SK-N-SH treated with all-trans-retinoic acid at 6 μM for 48 hours (cell line): ENCODE results near the gene PPM1B.

Experiments used
- ATAC-seq: fragments of 200-7000 bp; cut with Tn5 transposase; 3 replicates; pipeline ENCODE4 v1.9.1; 2020; ENCODE audit warnings: mild to moderate bottlenecking, moderate library complexity
- BACH2 ChIP-seq: fragments of 250-450 bp; sonication (Bioruptor Pico); IDR thresholded peaks from 2 replicates; pipeline ENCODE4 v1.9.0; 2021; ENCODE audit warnings: mild to moderate bottlenecking, borderline replicate concordance
- ESRRG ChIP-seq: fragments of 250-450 bp; sonication (Bioruptor Pico); IDR thresholded peaks from 2 replicates; pipeline ENCODE4 v1.6.1; 2021; ENCODE audit warnings: mild to moderate bottlenecking
- GLIS3 ChIP-seq: fragments of 250-450 bp; sonication (Bioruptor Pico); IDR thresholded peaks from 2 replicates; pipeline ENCODE4 v1.5.0; 2020; ENCODE audit warnings: mild to moderate bottlenecking, moderate library complexity
- ISL1 ChIP-seq: fragments of 250-450 bp; sonication (Bioruptor Pico); IDR thresholded peaks from 2 replicates; pipeline ENCODE4 v2.1.2; 2022; ENCODE audit warnings: mild to moderate bottlenecking, moderate library complexity
- PPARA ChIP-seq: fragments of 250-450 bp; sonication (Bioruptor Pico); IDR thresholded peaks from 2 replicates; pipeline ENCODE4 v1.5.0; 2020; ENCODE audit warnings: mild to moderate bottlenecking, borderline replicate concordance
- RARB ChIP-seq: fragments of 250-450 bp; sonication (Bioruptor Pico); IDR thresholded peaks from 2 replicates; pipeline ENCODE4 v1.8.0; 2021; ENCODE audit warnings: mild to moderate bottlenecking, moderate library complexity
- SNAI2 ChIP-seq: fragments of 250-450 bp; sonication (Bioruptor Pico); IDR thresholded peaks from 2 replicates; pipeline ENCODE4 v1.5.0; 2020; ENCODE audit warnings: mild to moderate bottlenecking, moderate library complexity
- TCF4 ChIP-seq: fragments of 250-450 bp; sonication (Bioruptor Pico); IDR thresholded peaks from 2 replicates; pipeline ENCODE4 v1.8.0; 2021; ENCODE audit warnings: mild to moderate bottlenecking, moderate library complexity, borderline replicate concordance
- TOX ChIP-seq: fragments of 250-450 bp; sonication (Bioruptor Pico); IDR thresholded peaks from 2 replicates; pipeline ENCODE4 v1.8.0; 2021; ENCODE audit warnings: mild to moderate bottlenecking, moderate library complexity, borderline replicate concordance
- ZC3H10 ChIP-seq: fragments of 250-450 bp; sonication (Bioruptor Pico); IDR thresholded peaks from 2 replicates; pipeline ENCODE4 v1.5.1; 2021; ENCODE audit warnings: mild to moderate bottlenecking, moderate library complexity
- ZFP3 ChIP-seq: fragments of 250-450 bp; sonication (Bioruptor Pico); IDR thresholded peaks from 2 replicates; pipeline ENCODE4 v1.5.0; 2020; ENCODE audit warnings: mild to moderate bottlenecking, moderate library complexity
- ZFP30 ChIP-seq: fragments of 450-650 bp; formaldehyde crosslinking; IDR thresholded peaks from 2 replicates; pipeline ENCODE4 v1.5.0; 2022; ENCODE audit warnings: mild to moderate bottlenecking, moderate library complexity
- ZNF565 ChIP-seq: fragments of 450-650 bp; formaldehyde crosslinking; conservative IDR thresholded peaks from 2 replicates; pipeline ENCODE4 v1.5.0; 2020; ENCODE audit warnings: low read depth, mild to moderate bottlenecking, moderate library complexity
- ZNF8 ChIP-seq: fragments of 450-650 bp; formaldehyde crosslinking; IDR thresholded peaks from 2 replicates; pipeline ENCODE4 v1.5.0; 2020; ENCODE audit warnings: mild to moderate bottlenecking, moderate library complexity
- TF ChIP-seq, protein P1 (sequence below): fragments of 250-450 bp; sonication (Bioruptor Pico); IDR thresholded peaks from 2 replicates; pipeline ENCODE4 v1.8.0; 2021; ENCODE audit warnings: low read depth, mild to moderate bottlenecking, moderate library complexity, borderline replicate concordance
- TF ChIP-seq, protein P2 (sequence below): fragments of 250-450 bp; sonication (Bioruptor Pico); IDR thresholded peaks from 2 replicates; pipeline ENCODE4 v1.5.0; 2020; ENCODE audit warnings: mild to moderate bottlenecking, moderate library complexity
- TF ChIP-seq, protein P3 (sequence below): fragments of 250-450 bp; sonication (Bioruptor Pico); IDR thresholded peaks from 2 replicates; pipeline ENCODE4 v1.5.1; 2020; ENCODE audit warnings: low read depth, mild to moderate bottlenecking, moderate library complexity
- TF ChIP-seq, protein P4 (sequence below): fragments of 250-450 bp; sonication (Bioruptor Pico); IDR thresholded peaks from 2 replicates; pipeline ENCODE4 v1.5.1; 2021; ENCODE audit warnings: mild to moderate bottlenecking, moderate library complexity
- TF ChIP-seq, protein P5 (sequence below): fragments of 250-450 bp; sonication (Bioruptor Pico); IDR thresholded peaks from 2 replicates; pipeline ENCODE4 v1.8.0; 2020; ENCODE audit warnings: mild to moderate bottlenecking, moderate library complexity, borderline replicate concordance

PPM1B gene

DNA sequence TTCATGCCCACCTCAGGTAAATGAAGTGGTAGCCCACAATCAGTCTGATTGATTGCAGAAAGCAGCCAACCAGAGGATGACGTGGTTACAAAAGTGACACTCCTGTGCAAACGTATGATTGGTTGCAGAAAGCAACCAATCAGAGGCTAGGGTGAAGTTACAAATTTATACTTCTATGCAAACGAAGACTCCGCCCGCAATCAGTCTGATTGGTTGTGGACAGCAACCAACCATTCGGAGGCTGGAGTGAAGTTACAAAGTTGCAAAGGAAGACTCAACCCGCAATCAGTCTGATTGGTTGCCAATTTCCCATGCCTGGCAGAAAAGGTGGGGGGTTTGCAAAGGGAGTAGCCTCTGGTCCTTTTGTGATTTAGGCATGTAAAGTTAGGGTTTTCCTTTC lies 102.6 kb downstream of the PPM1B start:
- no peak for ATAC-seq
- no peak for TF ChIP-seq PPARA (CRISPR knock-in tag)
- TF ChIP-seq RARB (CRISPR knock-in tag), result no peak
- TF ChIP-seq SNAI2 (CRISPR knock-in tag), result no peak
- TF ChIP-seq, protein P1, sequence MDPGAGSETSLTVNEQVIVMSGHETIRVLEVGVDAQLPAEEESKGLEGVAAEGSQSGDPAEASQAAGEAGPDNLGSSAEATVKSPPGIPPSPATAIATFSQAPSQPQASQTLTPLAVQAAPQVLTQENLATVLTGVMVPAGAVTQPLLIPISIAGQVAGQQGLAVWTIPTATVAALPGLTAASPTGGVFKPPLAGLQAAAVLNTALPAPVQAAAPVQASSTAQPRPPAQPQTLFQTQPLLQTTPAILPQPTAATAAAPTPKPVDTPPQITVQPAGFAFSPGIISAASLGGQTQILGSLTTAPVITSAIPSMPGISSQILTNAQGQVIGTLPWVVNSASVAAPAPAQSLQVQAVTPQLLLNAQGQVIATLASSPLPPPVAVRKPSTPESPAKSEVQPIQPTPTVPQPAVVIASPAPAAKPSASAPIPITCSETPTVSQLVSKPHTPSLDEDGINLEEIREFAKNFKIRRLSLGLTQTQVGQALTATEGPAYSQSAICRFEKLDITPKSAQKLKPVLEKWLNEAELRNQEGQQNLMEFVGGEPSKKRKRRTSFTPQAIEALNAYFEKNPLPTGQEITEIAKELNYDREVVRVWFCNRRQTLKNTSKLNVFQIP (CRISPR knock-in tag), result no peak
- TF ChIP-seq ESRRG (CRISPR knock-in tag), result no peak
- TF ChIP-seq ZNF8 (CRISPR knock-in tag), result no peak
- no peak for TF ChIP-seq GLIS3 (CRISPR knock-in tag)
- no peak for TF ChIP-seq ZFP30 (CRISPR knock-in tag)
- TF ChIP-seq, protein P2, sequence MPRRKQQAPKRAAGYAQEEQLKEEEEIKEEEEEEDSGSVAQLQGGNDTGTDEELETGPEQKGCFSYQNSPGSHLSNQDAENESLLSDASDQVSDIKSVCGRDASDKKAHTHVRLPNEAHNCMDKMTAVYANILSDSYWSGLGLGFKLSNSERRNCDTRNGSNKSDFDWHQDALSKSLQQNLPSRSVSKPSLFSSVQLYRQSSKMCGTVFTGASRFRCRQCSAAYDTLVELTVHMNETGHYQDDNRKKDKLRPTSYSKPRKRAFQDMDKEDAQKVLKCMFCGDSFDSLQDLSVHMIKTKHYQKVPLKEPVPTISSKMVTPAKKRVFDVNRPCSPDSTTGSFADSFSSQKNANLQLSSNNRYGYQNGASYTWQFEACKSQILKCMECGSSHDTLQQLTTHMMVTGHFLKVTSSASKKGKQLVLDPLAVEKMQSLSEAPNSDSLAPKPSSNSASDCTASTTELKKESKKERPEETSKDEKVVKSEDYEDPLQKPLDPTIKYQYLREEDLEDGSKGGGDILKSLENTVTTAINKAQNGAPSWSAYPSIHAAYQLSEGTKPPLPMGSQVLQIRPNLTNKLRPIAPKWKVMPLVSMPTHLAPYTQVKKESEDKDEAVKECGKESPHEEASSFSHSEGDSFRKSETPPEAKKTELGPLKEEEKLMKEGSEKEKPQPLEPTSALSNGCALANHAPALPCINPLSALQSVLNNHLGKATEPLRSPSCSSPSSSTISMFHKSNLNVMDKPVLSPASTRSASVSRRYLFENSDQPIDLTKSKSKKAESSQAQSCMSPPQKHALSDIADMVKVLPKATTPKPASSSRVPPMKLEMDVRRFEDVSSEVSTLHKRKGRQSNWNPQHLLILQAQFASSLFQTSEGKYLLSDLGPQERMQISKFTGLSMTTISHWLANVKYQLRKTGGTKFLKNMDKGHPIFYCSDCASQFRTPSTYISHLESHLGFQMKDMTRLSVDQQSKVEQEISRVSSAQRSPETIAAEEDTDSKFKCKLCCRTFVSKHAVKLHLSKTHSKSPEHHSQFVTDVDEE (CRISPR knock-in tag), result no peak
- TF ChIP-seq ZFP3 (CRISPR knock-in tag), result no peak
- no peak for TF ChIP-seq TOX (CRISPR knock-in tag)
- TF ChIP-seq ISL1 (CRISPR knock-in tag), result no peak
- no peak for TF ChIP-seq BACH2 (CRISPR knock-in tag)
- TF ChIP-seq, protein P3, sequence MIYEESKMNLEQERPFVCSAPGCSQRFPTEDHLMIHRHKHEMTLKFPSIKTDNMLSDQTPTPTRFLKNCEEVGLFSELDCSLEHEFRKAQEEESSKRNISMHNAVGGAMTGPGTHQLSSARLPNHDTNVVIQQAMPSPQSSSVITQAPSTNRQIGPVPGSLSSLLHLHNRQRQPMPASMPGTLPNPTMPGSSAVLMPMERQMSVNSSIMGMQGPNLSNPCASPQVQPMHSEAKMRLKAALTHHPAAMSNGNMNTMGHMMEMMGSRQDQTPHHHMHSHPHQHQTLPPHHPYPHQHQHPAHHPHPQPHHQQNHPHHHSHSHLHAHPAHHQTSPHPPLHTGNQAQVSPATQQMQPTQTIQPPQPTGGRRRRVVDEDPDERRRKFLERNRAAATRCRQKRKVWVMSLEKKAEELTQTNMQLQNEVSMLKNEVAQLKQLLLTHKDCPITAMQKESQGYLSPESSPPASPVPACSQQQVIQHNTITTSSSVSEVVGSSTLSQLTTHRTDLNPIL (CRISPR knock-in tag), result no peak
- no peak for TF ChIP-seq ZC3H10 (CRISPR knock-in tag)
- TF ChIP-seq ZNF565, result no peak
- TF ChIP-seq, protein P4, sequence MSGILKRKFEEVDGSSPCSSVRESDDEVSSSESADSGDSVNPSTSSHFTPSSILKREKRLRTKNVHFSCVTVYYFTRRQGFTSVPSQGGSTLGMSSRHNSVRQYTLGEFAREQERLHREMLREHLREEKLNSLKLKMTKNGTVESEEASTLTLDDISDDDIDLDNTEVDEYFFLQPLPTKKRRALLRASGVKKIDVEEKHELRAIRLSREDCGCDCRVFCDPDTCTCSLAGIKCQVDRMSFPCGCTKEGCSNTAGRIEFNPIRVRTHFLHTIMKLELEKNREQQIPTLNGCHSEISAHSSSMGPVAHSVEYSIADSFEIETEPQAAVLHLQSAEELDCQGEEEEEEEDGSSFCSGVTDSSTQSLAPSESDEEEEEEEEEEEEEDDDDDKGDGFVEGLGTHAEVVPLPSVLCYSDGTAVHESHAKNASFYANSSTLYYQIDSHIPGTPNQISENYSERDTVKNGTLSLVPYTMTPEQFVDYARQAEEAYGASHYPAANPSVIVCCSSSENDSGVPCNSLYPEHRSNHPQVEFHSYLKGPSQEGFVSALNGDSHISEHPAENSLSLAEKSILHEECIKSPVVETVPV (CRISPR knock-in tag), result no peak

DNA sequence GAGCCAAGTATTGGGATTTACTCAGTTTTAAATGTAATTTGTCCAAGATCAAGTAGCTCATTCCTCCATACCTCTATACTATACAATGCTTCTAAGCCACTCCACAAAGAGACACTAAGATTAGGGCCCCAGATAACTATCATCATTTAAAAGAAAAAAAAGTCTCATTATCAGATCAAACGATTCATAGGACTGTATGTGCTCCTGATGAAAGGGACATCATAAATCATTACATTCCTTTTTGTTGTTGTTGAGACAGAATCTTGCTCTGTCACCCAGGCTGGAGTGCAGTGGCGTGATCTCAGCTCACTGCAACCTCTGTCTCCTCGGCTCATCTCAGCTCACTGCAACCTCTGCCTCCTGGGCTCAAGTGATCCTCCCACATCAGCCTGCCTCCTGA lies 104.4 kb downstream of the PPM1B start:
- TF ChIP-seq TCF4 (CRISPR knock-in tag), result no peak
- TF ChIP-seq, protein P4 (CRISPR knock-in tag), result no peak
- TF ChIP-seq ESRRG (CRISPR knock-in tag), result no peak
- no peak for TF ChIP-seq BACH2 (CRISPR knock-in tag)
- no peak for TF ChIP-seq SNAI2 (CRISPR knock-in tag)
- TF ChIP-seq, protein P2 (CRISPR knock-in tag), result no peak
- no peak for TF ChIP-seq TOX (CRISPR knock-in tag)
- TF ChIP-seq, protein P5, sequence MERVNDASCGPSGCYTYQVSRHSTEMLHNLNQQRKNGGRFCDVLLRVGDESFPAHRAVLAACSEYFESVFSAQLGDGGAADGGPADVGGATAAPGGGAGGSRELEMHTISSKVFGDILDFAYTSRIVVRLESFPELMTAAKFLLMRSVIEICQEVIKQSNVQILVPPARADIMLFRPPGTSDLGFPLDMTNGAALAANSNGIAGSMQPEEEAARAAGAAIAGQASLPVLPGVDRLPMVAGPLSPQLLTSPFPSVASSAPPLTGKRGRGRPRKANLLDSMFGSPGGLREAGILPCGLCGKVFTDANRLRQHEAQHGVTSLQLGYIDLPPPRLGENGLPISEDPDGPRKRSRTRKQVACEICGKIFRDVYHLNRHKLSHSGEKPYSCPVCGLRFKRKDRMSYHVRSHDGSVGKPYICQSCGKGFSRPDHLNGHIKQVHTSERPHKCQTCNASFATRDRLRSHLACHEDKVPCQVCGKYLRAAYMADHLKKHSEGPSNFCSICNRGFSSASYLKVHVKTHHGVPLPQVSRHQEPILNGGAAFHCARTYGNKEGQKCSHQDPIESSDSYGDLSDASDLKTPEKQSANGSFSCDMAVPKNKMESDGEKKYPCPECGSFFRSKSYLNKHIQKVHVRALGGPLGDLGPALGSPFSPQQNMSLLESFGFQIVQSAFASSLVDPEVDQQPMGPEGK, result no peak

More for the DNA sequence above, 104.4 kb downstream of the PPM1B start:
- ATAC-seq, result no peak
